ENCODE data around the gene FBXW2. TPM values are rescaled to one million over a fixed set of nuclear protein-coding genes. Genes with fewer than 3 reads are reported as not detected.
"Not testable (repeated sequence)": the region's sequence is repeated elsewhere in the genome, so short reads cannot be mapped to it uniquely, and the experiment has no call there.

The FBXW2 gene
- total and polyA plus RNA-seq, 10 of the 15 experiments (the other 5 are each of a cell fraction or from before 2014, with no cell fraction given): 2.9 to 56.9 (median 39.1) TPM

DNA sequence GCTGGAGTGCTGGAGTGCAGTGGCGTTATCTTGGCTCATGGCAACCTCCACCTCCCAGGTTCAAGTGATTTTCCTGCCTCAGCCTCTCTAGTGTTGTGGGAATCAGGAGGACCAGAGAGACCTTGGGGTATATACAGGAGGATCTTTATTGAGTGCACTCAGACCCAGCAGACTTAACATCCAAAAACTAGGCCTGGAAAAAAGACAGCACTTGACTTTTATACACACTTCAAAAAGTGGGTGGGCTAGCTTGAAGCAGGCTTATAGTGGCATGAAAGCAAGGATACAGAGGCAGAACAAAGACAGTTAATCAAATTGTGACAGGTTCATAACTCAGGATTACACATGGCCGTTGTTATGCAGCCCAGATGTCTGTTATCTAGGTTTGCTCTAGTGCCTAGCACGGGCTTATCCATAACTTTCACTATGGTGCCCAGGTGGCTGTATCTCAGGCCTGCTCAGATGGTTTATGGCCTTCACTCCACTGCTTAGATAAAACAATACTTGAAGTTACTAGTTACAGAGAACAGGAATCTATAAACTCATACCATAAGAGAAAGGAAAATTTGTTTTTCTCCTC lies 11.7 kb upstream of the FBXW2 start:
- RAD21 ChIA-PET (ENCODE audit: unreplicated experiment); SMC1A ChIA-PET (ENCODE audit: uncharacterized antibody, unreplicated experiment); CTCF ChIA-PET; POLR2A ChIA-PET; ATAC-seq; FAIRE-seq; H3K27ac ChIP-seq (ENCODE audit: control insufficient read depth, insufficient read depth); in situ Hi-C loops (cut with MboI); H3K9ac ChIP-seq (ENCODE audit: control insufficient read depth, insufficient read depth, low read length); DNase-seq (ENCODE audit: low read depth, low spot score); H3K27me3 ChIP-seq (replicated peaks in 1 of 2; ENCODE audit: control insufficient read depth in 2 of 2, insufficient read depth in 2 of 2, low read length in 1 of 2); H3K4me1 ChIP-seq (ENCODE audit: control insufficient read depth, insufficient read depth, low read length); H3K4me2 ChIP-seq (ENCODE audit: control insufficient read depth, insufficient read depth); H3K4me3 ChIP-seq; H3K36me3 ChIP-seq (ENCODE audit: control insufficient read depth in 2 of 2, insufficient read depth in 2 of 2, low read length in 1 of 2); H3K9me3 ChIP-seq (replicated peaks; ENCODE audit: control insufficient read depth, insufficient read depth, low read length); H4K20me1 ChIP-seq (ENCODE audit: control insufficient read depth, insufficient read depth); H2AFZ ChIP-seq (ENCODE audit: control insufficient read depth, low read depth, low read length); BruUV-seq (replicated peaks); H3K79me2 ChIP-seq (ENCODE audit: control insufficient read depth, insufficient read depth, low read length); intact Hi-C loops (cut with micrococcal nuclease; ENCODE audit: unreplicated experiment): not testable (repeated sequence)
- WGBS (ENCODE audit: insufficient coverage, insufficient replicate concordance, low lambda C conversion rate, missing lambda C conversion rate): 75% methylated on average over 3 of the region's 3 CpGs

DNA sequence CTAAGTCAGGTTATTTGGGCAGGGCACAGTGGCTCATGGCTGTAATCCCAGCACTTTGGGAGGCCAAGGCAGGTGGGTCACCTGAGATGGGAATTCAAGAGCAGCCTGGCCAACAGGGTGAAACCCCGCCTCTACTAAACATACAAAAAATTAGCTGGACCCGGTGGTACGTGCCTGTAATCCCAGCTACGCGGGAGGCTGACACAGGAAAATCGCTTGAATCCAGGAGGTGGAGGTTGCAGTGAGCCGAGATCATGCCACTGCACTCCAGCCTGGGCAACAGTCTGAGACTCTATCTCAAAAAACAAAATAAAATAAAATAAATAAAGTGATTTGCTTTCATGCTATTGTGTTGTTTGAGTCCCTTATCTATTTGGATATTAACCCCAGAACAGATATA lies 8.2 kb upstream of the FBXW2 start:
- no peaks in the 10 kb centered on the region for H3K27me3 ChIP-seq (replicated peaks in 1 of 2; ENCODE audit: control insufficient read depth in 2 of 2, insufficient read depth in 2 of 2, low read length in 1 of 2)
- peaks cover 2% of the 10 kb centered on the region; the same call in 2 of the 3 replicates for H3K9me3 ChIP-seq (replicated peaks; ENCODE audit: control insufficient read depth, insufficient read depth, low read length)
- no peak for FAIRE-seq
- TF ChIP-seq DPF2 (IDR thresholded peaks at IDR 0.05): no peak
- no peak for TF ChIP-seq STAT1 (conservative IDR thresholded peaks at IDR 0.05)
- TF ChIP-seq MYC (IDR thresholded peaks at IDR 0.05; ENCODE audit: insufficient read depth, insufficient read length, insufficient replicate concordance, low read length, severe bottlenecking): no peak
- TF ChIP-seq PAX8 (IDR thresholded peaks at IDR 0.05): no peak
- TF ChIP-seq KAT2A (conservative IDR thresholded peaks at IDR 0.05; ENCODE audit: control insufficient read depth, low read depth, low read length): no peak
- TF ChIP-seq PAX5 (IDR thresholded peaks at IDR 0.05; ENCODE audit: borderline replicate concordance, low read depth, low read length): no peak
- TF ChIP-seq RAD51 (IDR thresholded peaks at IDR 0.05): no peak
- TF ChIP-seq HDAC6 (IDR thresholded peaks at IDR 0.05; ENCODE audit: unreplicated experiment): no peak
- TF ChIP-seq NR2C2 (IDR thresholded peaks at IDR 0.05; ENCODE audit: borderline replicate concordance, control insufficient read depth, insufficient read length, low read depth): no peak
- TF ChIP-seq, protein P1, sequence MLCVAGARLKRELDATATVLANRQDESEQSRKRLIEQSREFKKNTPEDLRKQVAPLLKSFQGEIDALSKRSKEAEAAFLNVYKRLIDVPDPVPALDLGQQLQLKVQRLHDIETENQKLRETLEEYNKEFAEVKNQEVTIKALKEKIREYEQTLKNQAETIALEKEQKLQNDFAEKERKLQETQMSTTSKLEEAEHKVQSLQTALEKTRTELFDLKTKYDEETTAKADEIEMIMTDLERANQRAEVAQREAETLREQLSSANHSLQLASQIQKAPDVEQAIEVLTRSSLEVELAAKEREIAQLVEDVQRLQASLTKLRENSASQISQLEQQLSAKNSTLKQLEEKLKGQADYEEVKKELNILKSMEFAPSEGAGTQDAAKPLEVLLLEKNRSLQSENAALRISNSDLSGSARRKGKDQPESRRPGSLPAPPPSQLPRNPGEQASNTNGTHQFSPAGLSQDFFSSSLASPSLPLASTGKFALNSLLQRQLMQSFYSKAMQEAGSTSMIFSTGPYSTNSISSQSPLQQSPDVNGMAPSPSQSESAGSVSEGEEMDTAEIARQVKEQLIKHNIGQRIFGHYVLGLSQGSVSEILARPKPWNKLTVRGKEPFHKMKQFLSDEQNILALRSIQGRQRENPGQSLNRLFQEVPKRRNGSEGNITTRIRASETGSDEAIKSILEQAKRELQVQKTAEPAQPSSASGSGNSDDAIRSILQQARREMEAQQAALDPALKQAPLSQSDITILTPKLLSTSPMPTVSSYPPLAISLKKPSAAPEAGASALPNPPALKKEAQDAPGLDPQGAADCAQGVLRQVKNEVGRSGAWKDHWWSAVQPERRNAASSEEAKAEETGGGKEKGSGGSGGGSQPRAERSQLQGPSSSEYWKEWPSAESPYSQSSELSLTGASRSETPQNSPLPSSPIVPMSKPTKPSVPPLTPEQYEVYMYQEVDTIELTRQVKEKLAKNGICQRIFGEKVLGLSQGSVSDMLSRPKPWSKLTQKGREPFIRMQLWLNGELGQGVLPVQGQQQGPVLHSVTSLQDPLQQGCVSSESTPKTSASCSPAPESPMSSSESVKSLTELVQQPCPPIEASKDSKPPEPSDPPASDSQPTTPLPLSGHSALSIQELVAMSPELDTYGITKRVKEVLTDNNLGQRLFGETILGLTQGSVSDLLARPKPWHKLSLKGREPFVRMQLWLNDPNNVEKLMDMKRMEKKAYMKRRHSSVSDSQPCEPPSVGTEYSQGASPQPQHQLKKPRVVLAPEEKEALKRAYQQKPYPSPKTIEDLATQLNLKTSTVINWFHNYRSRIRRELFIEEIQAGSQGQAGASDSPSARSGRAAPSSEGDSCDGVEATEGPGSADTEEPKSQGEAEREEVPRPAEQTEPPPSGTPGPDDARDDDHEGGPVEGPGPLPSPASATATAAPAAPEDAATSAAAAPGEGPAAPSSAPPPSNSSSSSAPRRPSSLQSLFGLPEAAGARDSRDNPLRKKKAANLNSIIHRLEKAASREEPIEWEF (IDR thresholded peaks at IDR 0.05; ENCODE audit: insufficient replicate concordance, low read depth, low read length): no peak
- no peak for TF ChIP-seq ZNF217 (IDR thresholded peaks at IDR 0.05)
- TF ChIP-seq, protein P2, sequence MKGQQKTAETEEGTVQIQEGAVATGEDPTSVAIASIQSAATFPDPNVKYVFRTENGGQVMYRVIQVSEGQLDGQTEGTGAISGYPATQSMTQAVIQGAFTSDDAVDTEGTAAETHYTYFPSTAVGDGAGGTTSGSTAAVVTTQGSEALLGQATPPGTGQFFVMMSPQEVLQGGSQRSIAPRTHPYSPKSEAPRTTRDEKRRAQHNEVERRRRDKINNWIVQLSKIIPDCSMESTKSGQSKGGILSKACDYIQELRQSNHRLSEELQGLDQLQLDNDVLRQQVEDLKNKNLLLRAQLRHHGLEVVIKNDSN (IDR thresholded peaks at IDR 0.05; ENCODE audit: borderline replicate concordance, extremely low read length, insufficient read depth, low read depth, low read length): no peak

More for the DNA sequence above, 8.2 kb upstream of the FBXW2 start:
- no peak overlapping the region for H3K27ac ChIP-seq (ENCODE audit: control insufficient read depth, insufficient read depth)
- ChIA-PET RAD21 (ENCODE audit: unreplicated experiment) (no interaction called here), SMC1A (ENCODE audit: uncharacterized antibody, unreplicated experiment) (interaction anchor here (0.9 to 1.6 kb wide), 2 partner anchors 9 to 12 kb away, joined by 3 read pairs; no protein-coding TSS in a partner anchor), CTCF (no interaction called here), POLR2A (no interaction called here)
- H3K36me3 ChIP-seq (ENCODE audit: control insufficient read depth in 2 of 2, insufficient read depth in 2 of 2, low read length in 1 of 2): peaks cover 0 to 3% of the 10 kb centered on the region in 2 experiments; a peak in 2 of 4 replicates
- H2AFZ ChIP-seq (ENCODE audit: control insufficient read depth, low read depth, low read length): no peak overlapping the region
- H3K9ac ChIP-seq (ENCODE audit: control insufficient read depth, insufficient read depth, low read length): no peak overlapping the region
- no TSS peak for BruUV-seq (replicated peaks)
- intact Hi-C loops (cut with micrococcal nuclease; ENCODE audit: unreplicated experiment) (no loop called here), in situ Hi-C loops (cut with MboI) (no loop called here)
- DNase-seq (ENCODE audit: low read depth, low spot score): no peak
- no peak overlapping the region for H3K4me2 ChIP-seq (ENCODE audit: control insufficient read depth, insufficient read depth)
- no peaks in the 10 kb centered on the region for H3K79me2 ChIP-seq (ENCODE audit: control insufficient read depth, insufficient read depth, low read length)
- no peaks in the 10 kb centered on the region for H4K20me1 ChIP-seq (ENCODE audit: control insufficient read depth, insufficient read depth)
- no peaks in the 10 kb centered on the region for H3K4me1 ChIP-seq (ENCODE audit: control insufficient read depth, insufficient read depth, low read length)
- 94% methylated on average over 7 of the region's 7 CpGs for WGBS (ENCODE audit: insufficient coverage, insufficient replicate concordance, low lambda C conversion rate, missing lambda C conversion rate)
- ATAC-seq: no peak
- no peak overlapping the region for H3K4me3 ChIP-seq

All from GM12878 (cell line).